ENCODE results near the gene CCR6. TPM values are rescaled to one million over a fixed set of nuclear protein-coding genes. Genes with fewer than 3 reads are reported as not detected.

Gene CCR6
- total and polyA plus RNA-seq, 10 of the 15 experiments (the other 5 are each of a cell fraction or from before 2014, with no cell fraction given) = 2.2 to 7.6 (median 6.7) TPM

GRCh38 chr6:167111597-167111996 lies 11.3 kb upstream of the CCR6 start (continued):
- no peak for TF ChIP-seq SPI1 (IDR thresholded peaks at IDR 0.05; ENCODE audit: borderline replicate concordance, insufficient read depth, low read depth, low read length)
- TF ChIP-seq JUND (IDR thresholded peaks at IDR 0.05; ENCODE audit: low read depth, low read length) = no peak
- TF ChIP-seq ZNF24 (IDR thresholded peaks at IDR 0.05) = no peak
- TF ChIP-seq CBFB (IDR thresholded peaks at IDR 0.05; ENCODE audit: low read depth) = no peak
- no peak for TF ChIP-seq GATAD2B (conservative IDR thresholded peaks at IDR 0.05; ENCODE audit: low read depth)
- TF ChIP-seq, protein P1, sequence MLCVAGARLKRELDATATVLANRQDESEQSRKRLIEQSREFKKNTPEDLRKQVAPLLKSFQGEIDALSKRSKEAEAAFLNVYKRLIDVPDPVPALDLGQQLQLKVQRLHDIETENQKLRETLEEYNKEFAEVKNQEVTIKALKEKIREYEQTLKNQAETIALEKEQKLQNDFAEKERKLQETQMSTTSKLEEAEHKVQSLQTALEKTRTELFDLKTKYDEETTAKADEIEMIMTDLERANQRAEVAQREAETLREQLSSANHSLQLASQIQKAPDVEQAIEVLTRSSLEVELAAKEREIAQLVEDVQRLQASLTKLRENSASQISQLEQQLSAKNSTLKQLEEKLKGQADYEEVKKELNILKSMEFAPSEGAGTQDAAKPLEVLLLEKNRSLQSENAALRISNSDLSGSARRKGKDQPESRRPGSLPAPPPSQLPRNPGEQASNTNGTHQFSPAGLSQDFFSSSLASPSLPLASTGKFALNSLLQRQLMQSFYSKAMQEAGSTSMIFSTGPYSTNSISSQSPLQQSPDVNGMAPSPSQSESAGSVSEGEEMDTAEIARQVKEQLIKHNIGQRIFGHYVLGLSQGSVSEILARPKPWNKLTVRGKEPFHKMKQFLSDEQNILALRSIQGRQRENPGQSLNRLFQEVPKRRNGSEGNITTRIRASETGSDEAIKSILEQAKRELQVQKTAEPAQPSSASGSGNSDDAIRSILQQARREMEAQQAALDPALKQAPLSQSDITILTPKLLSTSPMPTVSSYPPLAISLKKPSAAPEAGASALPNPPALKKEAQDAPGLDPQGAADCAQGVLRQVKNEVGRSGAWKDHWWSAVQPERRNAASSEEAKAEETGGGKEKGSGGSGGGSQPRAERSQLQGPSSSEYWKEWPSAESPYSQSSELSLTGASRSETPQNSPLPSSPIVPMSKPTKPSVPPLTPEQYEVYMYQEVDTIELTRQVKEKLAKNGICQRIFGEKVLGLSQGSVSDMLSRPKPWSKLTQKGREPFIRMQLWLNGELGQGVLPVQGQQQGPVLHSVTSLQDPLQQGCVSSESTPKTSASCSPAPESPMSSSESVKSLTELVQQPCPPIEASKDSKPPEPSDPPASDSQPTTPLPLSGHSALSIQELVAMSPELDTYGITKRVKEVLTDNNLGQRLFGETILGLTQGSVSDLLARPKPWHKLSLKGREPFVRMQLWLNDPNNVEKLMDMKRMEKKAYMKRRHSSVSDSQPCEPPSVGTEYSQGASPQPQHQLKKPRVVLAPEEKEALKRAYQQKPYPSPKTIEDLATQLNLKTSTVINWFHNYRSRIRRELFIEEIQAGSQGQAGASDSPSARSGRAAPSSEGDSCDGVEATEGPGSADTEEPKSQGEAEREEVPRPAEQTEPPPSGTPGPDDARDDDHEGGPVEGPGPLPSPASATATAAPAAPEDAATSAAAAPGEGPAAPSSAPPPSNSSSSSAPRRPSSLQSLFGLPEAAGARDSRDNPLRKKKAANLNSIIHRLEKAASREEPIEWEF (IDR thresholded peaks at IDR 0.05; ENCODE audit: insufficient replicate concordance, low read depth, low read length) = no peak
- TF ChIP-seq SMAD5 (IDR thresholded peaks at IDR 0.05; ENCODE audit: low read depth) = no peak

GRCh38 chr6:167112421-167112820 lies 10.5 kb upstream of the CCR6 start:
- Histone ChIP-seq H3K4me1 (ENCODE audit: control insufficient read depth, insufficient read depth, low read length) (peaks cover 43% of the 10 kb centered on the region), H3K4me2 (ENCODE audit: control insufficient read depth, insufficient read depth) (peak overlapping the region; percentile 97), H3K27ac (ENCODE audit: control insufficient read depth, insufficient read depth) (peak overlapping the region; percentile 94), H3K9me3 (replicated peaks; ENCODE audit: control insufficient read depth, insufficient read depth, low read length) (no peaks in the 10 kb centered on the region), H4K20me1 (ENCODE audit: control insufficient read depth, insufficient read depth) (no peaks in the 10 kb centered on the region), H3K79me2 (ENCODE audit: control insufficient read depth, insufficient read depth, low read length) (no peaks in the 10 kb centered on the region), H3K27me3 (replicated peaks in 1 of 2; ENCODE audit: control insufficient read depth in 2 of 2, insufficient read depth in 2 of 2, low read length in 1 of 2) (no peaks in the 10 kb centered on the region), H3K36me3 (ENCODE audit: control insufficient read depth in 2 of 2, insufficient read depth in 2 of 2, low read length in 1 of 2) (no peaks in the 10 kb centered on the region), H2AFZ (ENCODE audit: control insufficient read depth, low read depth, low read length) (no peak overlapping the region), H3K4me3 (peak overlapping the region; percentile 30), H3K9ac (ENCODE audit: control insufficient read depth, insufficient read depth, low read length) (peak overlapping the region; percentile 53)
- no TSS peak for BruUV-seq (replicated peaks)
- no peak for ATAC-seq
- DNase-seq (ENCODE audit: low read depth, low spot score) = no peak
- in situ Hi-C loops (cut with MboI) (no loop called here), intact Hi-C loops (cut with micrococcal nuclease; ENCODE audit: unreplicated experiment) (loop anchor here (5.0 kb wide), 1 partner anchor 40 kb away; no protein-coding TSS in a partner anchor)
- ChIA-PET SMC1A (ENCODE audit: uncharacterized antibody, unreplicated experiment) (interaction anchor here (0.6 to 21.7 kb wide), 18 partner anchors 9 to 155 kb away, joined by 3 to 542 read pairs (median 8); partner anchors contain the start of gene CCR6), POLR2A (interaction anchor here (0.8 to 3.9 kb wide), 12 partner anchors 10 to 153 kb away, joined by 3 to 91 read pairs (median 10); partner anchors contain the start of gene CCR6), CTCF (interaction anchor here (0.7 to 4.9 kb wide), 10 partner anchors 10 to 159 kb away, joined by 3 to 85 read pairs (median 4); partner anchors contain the start of gene CCR6), RAD21 (ENCODE audit: unreplicated experiment) (interaction anchor here (0.6 to 4.3 kb wide), 18 partner anchors 10 to 156 kb away, joined by 3 to 200 read pairs (median 14); partner anchors contain the start of genes CCR6, CEP43 and RNASET2)
- FAIRE-seq = no peak
- 9% methylated on average over 8 of the region's 8 CpGs for WGBS (ENCODE audit: insufficient coverage, insufficient replicate concordance, low lambda C conversion rate, missing lambda C conversion rate)
- TF ChIP-seq HDGF (IDR thresholded peaks at IDR 0.05) = peak; percentile 89
- no peak for TF ChIP-seq CBFB (IDR thresholded peaks at IDR 0.05; ENCODE audit: low read depth)
- no peak for TF ChIP-seq ATF3 (IDR thresholded peaks at IDR 0.05; ENCODE audit: borderline replicate concordance, extremely low read depth, low read depth, low read length)
- TF ChIP-seq SKIL (IDR thresholded peaks at IDR 0.05; ENCODE audit: low read depth, poor library complexity, severe bottlenecking) = no peak
- no peak for TF ChIP-seq SUZ12 (IDR thresholded peaks at IDR 0.05; ENCODE audit: unreplicated experiment)
- no peak for TF ChIP-seq POLR2AphosphoS2 (IDR thresholded peaks at IDR 0.05; ENCODE audit: low read depth, low read length)
- TF ChIP-seq SMAD5 (IDR thresholded peaks at IDR 0.05; ENCODE audit: low read depth) = no peak
- no peak for TF ChIP-seq ZSCAN29 (IDR thresholded peaks at IDR 0.05)
- no peak for TF ChIP-seq ZNF274 (IDR thresholded peaks at IDR 0.05; ENCODE audit: insufficient read depth, insufficient read length)
- TF ChIP-seq POU2F2 (IDR thresholded peaks at IDR 0.05; ENCODE audit: borderline replicate concordance, low read depth, low read length) = no peak; the same call in 2 of the 3 replicates

Data from GM12878 (cell line).